ENCODE measurements around the gene FMO1. TPM values are rescaled to one million over a fixed set of nuclear protein-coding genes. Genes with fewer than 3 reads are reported as not detected.

The FMO1 gene
- total RNA-seq, 1 experiment from 2014 or later: not detected

DNA sequence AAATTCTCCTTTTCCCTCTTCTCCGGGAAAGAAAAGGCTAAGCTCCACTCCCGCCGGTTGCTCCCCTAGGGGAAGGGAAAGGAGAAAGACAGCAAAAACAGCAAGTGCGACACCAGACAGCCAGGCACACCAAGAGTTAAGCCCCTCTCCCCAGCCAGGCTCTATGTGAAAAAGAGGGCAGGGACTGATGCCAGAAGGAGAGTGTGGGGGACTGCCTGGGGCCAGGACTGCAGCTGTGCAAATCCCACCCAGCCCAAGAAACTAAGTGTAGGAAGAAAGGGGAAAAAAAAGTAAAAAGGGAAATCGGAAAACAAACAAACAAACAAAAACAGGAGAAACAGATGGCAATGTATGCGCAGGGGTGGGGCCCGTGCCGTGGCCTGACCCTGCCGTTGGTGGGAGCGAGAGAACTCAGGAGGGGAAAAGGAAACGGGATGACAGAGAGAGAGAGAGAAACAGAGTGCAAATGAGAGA is 27.7 kb upstream of the FMO1 start:
- Histone ChIP-seq H3K9me3 (ENCODE audit: control insufficient read depth in 1 of 2, insufficient read depth in 1 of 2, low read depth in 1 of 2, low read length in 2 of 2) (no peaks in the 10 kb centered on the region), H3K9me2 (ENCODE audit: insufficient read depth) (no peaks in the 10 kb centered on the region), H4K20me1 (ENCODE audit: insufficient read depth) (no peaks in the 10 kb centered on the region), H3K79me2 (ENCODE audit: insufficient read depth, low read length) (no peaks in the 10 kb centered on the region), H3K27ac (ENCODE audit: low read depth, low read length) (no peak overlapping the region), H3K9ac (ENCODE audit: low read length) (no peak overlapping the region), H3K4me3 (replicated peaks in 1 of 2; ENCODE audit: low read depth in 1 of 2, low read length in 2 of 2) (no peak overlapping the region), H3K4me2 (ENCODE audit: low read length) (no peak overlapping the region), H3K4me1 (ENCODE audit: control insufficient read depth in 1 of 2, insufficient read depth in 2 of 2, low read length in 2 of 2) (no peaks in the 10 kb centered on the region), H2AFZ (ENCODE audit: low read depth, low read length, poor library complexity, severe bottlenecking) (no peak overlapping the region), H3K36me3 (ENCODE audit: control insufficient read depth in 1 of 2, insufficient read depth in 2 of 2, low read length in 2 of 2) (no peaks in the 10 kb centered on the region), H3K27me3 (ENCODE audit: insufficient read depth, low read length) (no peaks in the 10 kb centered on the region)
- CTCF ChIA-PET: no interaction called here
- POLR2A ChIA-PET: no interaction called here
- TF ChIP-seq, protein P1, sequence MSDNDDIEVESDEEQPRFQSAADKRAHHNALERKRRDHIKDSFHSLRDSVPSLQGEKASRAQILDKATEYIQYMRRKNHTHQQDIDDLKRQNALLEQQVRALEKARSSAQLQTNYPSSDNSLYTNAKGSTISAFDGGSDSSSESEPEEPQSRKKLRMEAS (IDR thresholded peaks at IDR 0.05): no peak
- no peak for ATAC-seq
- no peak for DNase-seq (ENCODE audit: low read depth, low spot score)
- BruUV-seq (replicated peaks): no TSS peak
- RAD21 ChIA-PET (ENCODE audit: low non-redundant PET in 1 of 2, low total read pairs in 2 of 2, uncharacterized antibody in 2 of 2, unreplicated experiment in 2 of 2): no interaction called here
- intact Hi-C loops (cut with micrococcal nuclease): loop anchor here (10.0 kb wide), 1 partner anchor 536 kb away; no protein-coding TSS in a partner anchor

DNA sequence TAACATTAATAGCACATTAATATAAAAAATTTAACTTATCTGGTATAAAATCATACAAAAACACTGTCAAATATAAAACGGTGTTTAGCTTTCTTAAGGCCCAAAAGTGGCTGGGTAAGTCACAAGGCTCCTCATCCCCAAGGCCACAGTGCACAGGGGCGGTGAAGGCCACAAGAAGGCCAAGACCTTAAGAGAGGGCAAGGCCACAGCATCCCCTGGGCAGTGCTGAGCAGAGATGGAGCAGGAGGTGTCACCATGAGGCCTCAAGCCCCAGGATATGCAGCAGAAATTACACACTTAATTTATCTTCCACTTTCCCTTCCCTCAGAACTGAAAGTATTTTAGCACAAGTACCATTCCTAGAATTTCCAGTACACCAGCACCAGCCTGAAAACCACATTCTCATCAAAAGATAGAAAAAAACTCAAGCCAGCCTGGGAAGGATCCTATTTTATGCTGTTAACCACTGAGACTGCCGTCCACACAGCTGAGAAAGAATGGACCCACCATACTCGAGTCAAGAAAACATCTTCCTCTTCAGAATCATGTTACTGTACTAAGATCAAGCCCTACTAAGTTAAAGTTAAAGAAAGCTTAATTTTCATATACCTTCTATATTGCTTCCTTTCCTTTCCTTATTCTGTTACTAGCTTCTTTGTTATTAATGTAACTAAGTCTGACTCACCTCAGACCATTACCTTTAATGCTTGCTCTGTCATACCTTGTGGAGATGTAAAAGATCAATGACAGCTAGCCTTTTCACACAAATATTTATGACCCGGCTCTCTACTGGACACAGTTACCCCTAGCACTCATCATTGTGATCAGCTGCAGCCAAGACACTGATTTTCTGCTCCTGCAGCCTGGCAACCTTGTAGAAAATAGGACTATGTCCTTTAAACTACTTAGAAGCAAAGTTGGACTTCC is 26.4 kb upstream of the FMO1 start:
- Histone ChIP-seq H3K4me3 (replicated peaks in 1 of 2; ENCODE audit: low read depth in 1 of 2, low read length in 2 of 2) (no peak overlapping the region), H2AFZ (ENCODE audit: low read depth, low read length, poor library complexity, severe bottlenecking) (no peak overlapping the region), H4K20me1 (ENCODE audit: insufficient read depth) (no peaks in the 10 kb centered on the region), H3K27me3 (ENCODE audit: insufficient read depth, low read length) (no peaks in the 10 kb centered on the region), H3K27ac (ENCODE audit: low read depth, low read length) (no peak overlapping the region), H3K4me1 (ENCODE audit: control insufficient read depth in 1 of 2, insufficient read depth in 2 of 2, low read length in 2 of 2) (no peaks in the 10 kb centered on the region), H3K79me2 (ENCODE audit: insufficient read depth, low read length) (no peaks in the 10 kb centered on the region), H3K9me2 (ENCODE audit: insufficient read depth) (no peaks in the 10 kb centered on the region), H3K9ac (ENCODE audit: low read length) (no peak overlapping the region), H3K9me3 (ENCODE audit: control insufficient read depth in 1 of 2, insufficient read depth in 1 of 2, low read depth in 1 of 2, low read length in 2 of 2) (no peaks in the 10 kb centered on the region), H3K36me3 (ENCODE audit: control insufficient read depth in 1 of 2, insufficient read depth in 2 of 2, low read length in 2 of 2) (no peaks in the 10 kb centered on the region), H3K4me2 (ENCODE audit: low read length) (no peak overlapping the region)
- no peak for ATAC-seq
- ChIA-PET CTCF (interaction anchor here (0.9 kb wide), 1 partner anchor 255 kb away, joined by 4 read pairs; no protein-coding TSS in a partner anchor), RAD21 (ENCODE audit: low non-redundant PET in 1 of 2, low total read pairs in 2 of 2, uncharacterized antibody in 2 of 2, unreplicated experiment in 2 of 2) (no interaction called here), POLR2A (no interaction called here)
- no TSS peak for BruUV-seq (replicated peaks)
- no peak for DNase-seq (ENCODE audit: low read depth, low spot score)
- intact Hi-C loops (cut with micrococcal nuclease): loop anchor here (10.0 kb wide), 1 partner anchor 537 kb away; no protein-coding TSS in a partner anchor
- TF ChIP-seq EZH2phosphoT487 (IDR thresholded peaks at IDR 0.05; ENCODE audit: borderline replicate concordance) (no peak), FOSL1 (IDR thresholded peaks at IDR 0.05; ENCODE audit: low read depth) (no peak), POLR2AphosphoS5 (IDR thresholded peaks at IDR 0.05; ENCODE audit: low read depth, low read length) (no peak), ZFX (IDR thresholded peaks at IDR 0.05) (no peak), SRF (IDR thresholded peaks at IDR 0.05; ENCODE audit: low read depth) (no peak), POLR2A (IDR thresholded peaks at IDR 0.05; ENCODE audit: borderline replicate concordance, extremely low read depth, insufficient read depth, insufficient read length) (no peak), YY1 (IDR thresholded peaks at IDR 0.05; ENCODE audit: extremely low read depth, insufficient replicate concordance, low read depth, low read length) (no peak), TCF7L2 (IDR thresholded peaks at IDR 0.05; ENCODE audit: borderline replicate concordance, extremely low read depth, insufficient read depth, insufficient read length) (no peak), CTCF (IDR thresholded peaks at IDR 0.05 in 2 of 3, conservative IDR thresholded peaks at IDR 0.05 in 1 of 3; ENCODE audit: borderline replicate concordance in 1 of 3, insufficient read depth in 1 of 3, low read depth in 2 of 3, low read length in 2 of 3) (no peak), ELF1 (IDR thresholded peaks at IDR 0.05; ENCODE audit: borderline replicate concordance, low read depth) (no peak), SIN3A (IDR thresholded peaks at IDR 0.05; ENCODE audit: low read depth) (no peak), SP1 (IDR thresholded peaks at IDR 0.05; ENCODE audit: low read depth) (no peak)
- TF ChIP-seq, protein P1 (IDR thresholded peaks at IDR 0.05): no peak
- TF ChIP-seq, protein P2, sequence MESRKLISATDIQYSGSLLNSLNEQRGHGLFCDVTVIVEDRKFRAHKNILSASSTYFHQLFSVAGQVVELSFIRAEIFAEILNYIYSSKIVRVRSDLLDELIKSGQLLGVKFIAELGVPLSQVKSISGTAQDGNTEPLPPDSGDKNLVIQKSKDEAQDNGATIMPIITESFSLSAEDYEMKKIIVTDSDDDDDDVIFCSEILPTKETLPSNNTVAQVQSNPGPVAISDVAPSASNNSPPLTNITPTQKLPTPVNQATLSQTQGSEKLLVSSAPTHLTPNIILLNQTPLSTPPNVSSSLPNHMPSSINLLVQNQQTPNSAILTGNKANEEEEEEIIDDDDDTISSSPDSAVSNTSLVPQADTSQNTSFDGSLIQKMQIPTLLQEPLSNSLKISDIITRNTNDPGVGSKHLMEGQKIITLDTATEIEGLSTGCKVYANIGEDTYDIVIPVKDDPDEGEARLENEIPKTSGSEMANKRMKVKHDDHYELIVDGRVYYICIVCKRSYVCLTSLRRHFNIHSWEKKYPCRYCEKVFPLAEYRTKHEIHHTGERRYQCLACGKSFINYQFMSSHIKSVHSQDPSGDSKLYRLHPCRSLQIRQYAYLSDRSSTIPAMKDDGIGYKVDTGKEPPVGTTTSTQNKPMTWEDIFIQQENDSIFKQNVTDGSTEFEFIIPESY (IDR thresholded peaks at IDR 0.05; ENCODE audit: extremely low read depth, insufficient replicate concordance, low read length): no peak

Measured in HCT116 (cell line).